Measurements from ENCODE around the gene GPR37L1.

DNA sequence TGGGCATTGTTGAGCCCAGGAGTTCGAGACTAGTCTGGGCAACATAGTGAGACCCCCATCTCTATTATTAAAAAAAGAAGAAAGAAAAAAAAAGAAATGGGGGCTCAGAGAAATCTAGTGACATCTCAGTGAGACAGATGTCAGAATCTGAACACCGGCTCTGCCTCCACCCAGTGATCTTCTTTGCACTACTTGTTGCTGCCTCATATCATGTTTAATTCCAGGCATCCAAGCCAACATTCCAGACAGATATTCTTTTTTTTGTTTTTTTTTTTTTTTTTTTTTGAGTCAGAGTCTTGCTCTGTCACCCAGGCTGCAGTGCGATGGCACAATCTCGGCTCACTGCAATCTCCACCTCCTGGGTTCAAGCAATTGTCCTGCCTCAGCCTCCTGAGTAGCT lies 26.8 kb downstream of the GPR37L1 start:
- TF ChIP-seq, protein P1, sequence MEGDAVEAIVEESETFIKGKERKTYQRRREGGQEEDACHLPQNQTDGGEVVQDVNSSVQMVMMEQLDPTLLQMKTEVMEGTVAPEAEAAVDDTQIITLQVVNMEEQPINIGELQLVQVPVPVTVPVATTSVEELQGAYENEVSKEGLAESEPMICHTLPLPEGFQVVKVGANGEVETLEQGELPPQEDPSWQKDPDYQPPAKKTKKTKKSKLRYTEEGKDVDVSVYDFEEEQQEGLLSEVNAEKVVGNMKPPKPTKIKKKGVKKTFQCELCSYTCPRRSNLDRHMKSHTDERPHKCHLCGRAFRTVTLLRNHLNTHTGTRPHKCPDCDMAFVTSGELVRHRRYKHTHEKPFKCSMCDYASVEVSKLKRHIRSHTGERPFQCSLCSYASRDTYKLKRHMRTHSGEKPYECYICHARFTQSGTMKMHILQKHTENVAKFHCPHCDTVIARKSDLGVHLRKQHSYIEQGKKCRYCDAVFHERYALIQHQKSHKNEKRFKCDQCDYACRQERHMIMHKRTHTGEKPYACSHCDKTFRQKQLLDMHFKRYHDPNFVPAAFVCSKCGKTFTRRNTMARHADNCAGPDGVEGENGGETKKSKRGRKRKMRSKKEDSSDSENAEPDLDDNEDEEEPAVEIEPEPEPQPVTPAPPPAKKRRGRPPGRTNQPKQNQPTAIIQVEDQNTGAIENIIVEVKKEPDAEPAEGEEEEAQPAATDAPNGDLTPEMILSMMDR (conservative IDR thresholded peaks at IDR 0.05; ENCODE audit: low read length) = no peak
- no peak for TF ChIP-seq EZH2phosphoT487 (IDR thresholded peaks at IDR 0.05; ENCODE audit: borderline replicate concordance, low read depth, low read length)

Data from OCI-LY7 (cell line).